Fibroblast of lung (primary cell): Measurements from ENCODE around the gene ANGPTL2.

Experiments
- CTCF ChIP-seq, 2 donors: IDR thresholded peaks in 1 of 2; conservative IDR thresholded peaks in 1 of 2; 1 replicate in 1 of 2; 2 replicates in 1 of 2; pipeline ENCODE4 v1.5.1; 2011 to 2012; ENCODE audit warnings: low read length in 2 of 2, control low read depth in 1 of 2, inconsistent platforms in 1 of 2, low read depth in 1 of 2, mild to moderate bottlenecking in 1 of 2
- EZH2 ChIP-seq: IDR thresholded peaks from 2 replicates; pipeline ENCODE4 v1.5.1; 2012; ENCODE audit warnings: low read length, control low read depth, mild to moderate bottlenecking; ENCODE audit errors: missing control alignments

- no peak for TF ChIP-seq CTCF (conservative IDR thresholded peaks at IDR 0.05 in 1 of 2, IDR thresholded peaks at IDR 0.05 in 1 of 2; ENCODE audit: low read depth in 1 of 2, low read length in 2 of 2)
- no peak for TF ChIP-seq EZH2
These were observed 9.9 kb upstream of the ANGPTL2 start for GRCh38 chr9:127132375-127132774.
